Measurements from ENCODE around the gene USP50. TPM values are rescaled to one million over a fixed set of nuclear protein-coding genes. Genes with fewer than 3 reads are reported as not detected.

USP50 gene
- total RNA-seq, 3 donors from 2014 or later (not counting 1 experiment from before 2014, with no cell fraction given), result 0.33 to 0.97 (median 0.49) TPM

- H3K27ac ChIP-seq (ENCODE audit: low read length), result no peak overlapping the region
- H3K36me3 ChIP-seq (ENCODE audit: control insufficient read depth, insufficient read depth, low read length), result peaks cover 46% of the 10 kb centered on the region
Observed at GRCh38 chr15:50458348-50459112, 87.9 kb downstream of the USP50 start.

GRCh38 chr15:50452927-50453326, 93.5 kb downstream of the USP50 start:
- H3K4me3 Mint-ChIP-seq, result no peak overlapping the region
- H3K27ac ChIP-seq (ENCODE audit: low read length), result no peak overlapping the region
- H3K4me3 ChIP-seq (ENCODE audit: low read length), result no peak overlapping the region
- H3K4me1 ChIP-seq (ENCODE audit: control insufficient read depth, insufficient read depth, low read length), result no peaks in the 10 kb centered on the region
- no peaks in the 10 kb centered on the region for H3K27me3 Mint-ChIP-seq (ENCODE audit: low read depth in 2 of 2)
- H3K27ac Mint-ChIP-seq, result peak overlapping the region; percentile 51 to 52
- TF ChIP-seq CTCF (IDR thresholded peaks at IDR 0.05), result no peak
- H3K27me3 ChIP-seq (ENCODE audit: control insufficient read depth, insufficient read depth, low read length), result no peaks in the 10 kb centered on the region
- H3K4me1 Mint-ChIP-seq, result peaks cover 11 to 12% of the 10 kb centered on the region in 2 donors
- no peak for DNase-seq
- H3K9me3 Mint-ChIP-seq, result no peaks in the 10 kb centered on the region
- peaks cover 7% of the 10 kb centered on the region for H3K36me3 Mint-ChIP-seq
- no peaks in the 10 kb centered on the region for H3K9me3 ChIP-seq (ENCODE audit: control insufficient read depth, insufficient read depth, low read length)
- H3K36me3 ChIP-seq (ENCODE audit: control insufficient read depth, insufficient read depth, low read length), result peaks cover 30% of the 10 kb centered on the region
- no peak for ATAC-seq
- intact Hi-C loops (cut with micrococcal nuclease), result no loop called here

More at GRCh38 chr15:50458348-50459112, 87.9 kb downstream of the USP50 start:
- Mint-ChIP-seq H3K36me3 (peaks cover 7% of the 10 kb centered on the region), H3K4me3 (no peak overlapping the region), H3K4me1 (peaks cover 7 to 12% of the 10 kb centered on the region in 2 donors), H3K27me3 (ENCODE audit: low read depth in 2 of 2) (no peaks in the 10 kb centered on the region), H3K9me3 (no peaks in the 10 kb centered on the region), H3K27ac (peak overlapping the region; percentile 67 to 68)
- DNase-seq (no peak), ATAC-seq (no peak)
- intact Hi-C loops (cut with micrococcal nuclease), result no loop called here
- H3K9me3 ChIP-seq (ENCODE audit: control insufficient read depth, insufficient read depth, low read length), result no peaks in the 10 kb centered on the region
- H3K4me1 ChIP-seq (ENCODE audit: control insufficient read depth, insufficient read depth, low read length), result no peaks in the 10 kb centered on the region
- no peak overlapping the region for H3K4me3 ChIP-seq (ENCODE audit: low read length)
- WGBS (ENCODE audit: insufficient coverage), result 90% methylated on average over 7 of the region's 7 CpGs
- H3K27me3 ChIP-seq (ENCODE audit: control insufficient read depth, insufficient read depth, low read length), result no peaks in the 10 kb centered on the region
- TF ChIP-seq CTCF (IDR thresholded peaks at IDR 0.05), result no peak

Other genes starting within 250 kb of the USP50 start
- gene GABPB1, start 191.5 kb downstream of the USP50 start, total RNA-seq, result 10 to 100 TPM; 20.8 to 30.8 (median 26.3) TPM
- 10 to 100 TPM; 81.0 to 87.7 (median 81.4) TPM for gene USP8, start 122.3 kb downstream of the USP50 start, total RNA-seq
- 10 to 100 TPM; 41.8 to 54.4 (median 50.9) TPM for gene TRPM7, start 140.1 kb upstream of the USP50 start, total RNA-seq
- 100 to 1,000 TPM; 104 to 122 (median 120) TPM for gene SPPL2A, start 219.0 kb upstream of the USP50 start, total RNA-seq